Left colon (tissue), 2 donors: ENCODE measurements around the gene PTPN4. TPM values are rescaled to one million over a fixed set of nuclear protein-coding genes. Genes with fewer than 3 reads are reported as not detected.

ENCODE experiments used
- ATAC-seq: fragments of 200-7000 bp; cut with Tn5 transposase; one replicate; pipeline ENCODE4 v1.9.1; 2020; ENCODE audit warnings: mild to moderate bottlenecking, moderate library complexity
- DNase-seq, 2 donors: peaks; one replicate each; pipeline ENCODE4 v3.0.0-alpha.2; 2020
- intact Hi-C, 2 donors: fragments of 100-400 bp; cut with DNase I in 1 of 2; cut with micrococcal nuclease in 1 of 2; formaldehyde crosslinking; loops; one replicate each; pipeline versions ENCODE4 v1.11.2 to v1.14.0; 2022; cut with DNase I, micrococcal nuclease
- total RNA-seq, 2 donors: library from RNA; stranded (reverse); fragmentation: NEBNext Ultra II Directional; extraction: Animal tissue kit (Norgen Biotek cat#: 25700); gene quantifications; one replicate each; pipeline ENCODE4 v1.2.1, GENCODE V29; 2021
- donor health status: DM: no; HTN: no; CAD: no.
- donor health status: DM: yes; HTN: yes; CAD: no.

The PTPN4 gene
- total RNA-seq, 2 donors from 2014 or later: 25.1 to 25.9 TPM

DNA sequence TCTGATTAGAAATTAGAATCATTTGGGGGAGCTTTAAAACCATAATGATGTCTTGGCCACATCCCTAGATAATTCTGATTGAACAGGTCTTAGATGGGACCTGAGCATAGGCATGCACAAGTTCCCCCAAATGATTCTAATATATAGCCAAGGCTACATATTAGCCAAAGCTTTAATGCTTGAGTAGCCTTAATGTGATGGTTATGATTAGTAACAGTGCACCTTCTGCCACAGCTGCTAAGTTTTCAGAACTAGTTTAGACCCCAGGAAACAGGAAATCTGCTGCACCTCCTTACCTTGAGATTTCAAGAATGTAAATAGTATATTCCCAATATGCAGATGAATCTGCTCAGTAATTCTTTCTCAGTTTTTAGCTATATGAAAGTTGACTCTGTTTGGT lies 119.8 kb downstream of the PTPN4 start:
- intact Hi-C loops: no loop called here
- ATAC-seq: no peak
- no peak for DNase-seq

DNA sequence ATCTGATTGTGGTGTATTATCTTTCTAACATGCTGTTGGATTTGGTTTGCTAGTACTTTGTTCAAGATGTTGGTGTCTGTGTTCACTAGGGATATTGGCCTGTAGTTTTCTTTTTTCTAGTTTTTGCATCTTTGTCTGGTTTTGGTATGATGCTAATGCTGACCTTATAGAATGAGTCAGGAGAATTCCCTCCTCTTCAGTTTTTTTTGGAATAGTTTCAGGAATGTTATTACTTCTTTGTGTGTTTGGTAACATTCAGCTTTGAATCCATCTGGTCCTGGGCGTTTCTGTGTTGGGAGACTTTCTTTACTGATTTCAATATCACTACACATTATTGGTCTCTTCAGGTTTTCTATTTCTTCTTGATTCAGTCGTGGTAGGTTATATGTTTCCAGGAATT lies 129.0 kb downstream of the PTPN4 start:
- no peak for ATAC-seq
- intact Hi-C loops: no loop called here
- DNase-seq: no peak

DNA sequence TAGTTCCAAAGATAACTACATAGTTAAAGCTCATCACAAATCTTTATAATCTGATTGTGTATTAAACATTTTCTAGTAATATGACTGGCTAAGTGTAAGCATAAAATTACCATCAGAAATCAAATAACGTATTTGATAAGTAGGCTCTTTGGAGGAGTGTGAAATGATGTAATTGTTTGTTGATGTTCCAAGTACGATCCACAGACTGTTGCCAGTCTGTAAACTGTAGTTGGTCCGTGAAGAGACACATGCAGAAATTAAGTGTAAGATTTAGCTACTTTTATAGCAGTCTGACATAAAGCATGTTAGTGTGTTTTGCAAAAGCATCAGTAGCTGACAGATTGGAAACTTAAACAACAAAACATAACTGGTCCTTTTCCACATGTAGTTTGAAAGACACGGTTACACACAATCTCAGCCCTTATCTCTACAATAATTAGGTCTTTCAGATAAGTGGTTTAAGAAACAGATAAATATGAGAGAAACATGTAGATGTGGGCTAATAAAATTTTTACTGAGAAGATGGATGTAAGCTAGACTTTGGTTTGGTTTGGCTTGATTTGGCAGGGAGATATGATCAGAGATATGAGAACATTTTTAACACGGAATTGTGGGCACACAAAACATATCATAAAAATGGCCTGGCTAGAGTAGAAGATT lies 138.1 kb downstream of the PTPN4 start:
- DNase-seq: no peak
- intact Hi-C loops: no loop called here
- no peak for ATAC-seq

DNA sequence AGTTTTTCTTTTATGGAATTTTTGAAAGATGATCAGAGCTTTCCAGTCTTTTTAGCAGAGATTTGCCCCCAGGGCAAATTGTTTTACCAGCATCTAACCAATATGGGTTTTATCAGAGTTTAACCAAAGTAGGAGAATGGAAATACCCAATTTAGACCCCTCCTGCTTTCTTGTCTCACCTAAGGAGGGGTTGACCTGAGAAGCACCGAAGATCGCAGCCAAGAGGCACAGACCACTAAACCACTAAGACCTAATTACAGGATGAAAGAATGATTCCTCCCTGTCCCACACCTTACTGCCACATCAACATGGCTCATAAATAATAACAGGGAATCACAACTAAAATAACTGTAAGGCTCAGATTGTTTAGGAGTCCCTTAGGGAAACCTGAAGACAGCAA lies 141.3 kb downstream of the PTPN4 start:
- DNase-seq (no peak), ATAC-seq (no peak)
- intact Hi-C loops: no loop called here

DNA sequence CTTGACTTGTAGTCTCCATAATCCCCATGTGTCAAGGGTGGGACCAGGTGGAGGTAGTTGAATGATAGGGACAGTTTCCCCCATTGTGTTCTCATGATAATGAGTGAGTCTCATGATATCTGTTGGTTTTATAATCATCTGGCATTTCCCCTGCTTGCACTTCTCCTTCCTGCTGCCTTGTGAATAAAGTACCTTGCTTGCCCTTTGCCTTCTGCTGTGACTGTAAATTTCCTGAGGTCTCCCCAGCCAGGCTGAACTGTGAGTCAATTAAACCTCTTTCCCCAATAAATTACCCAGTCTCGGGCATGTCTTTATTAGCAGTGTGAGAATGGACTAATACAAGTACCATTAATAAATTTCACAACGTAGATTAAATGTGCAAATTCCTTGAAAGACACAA lies 150.8 kb downstream of the PTPN4 start:
- intact Hi-C loops: no loop called here
- ATAC-seq (peak; percentile 41), DNase-seq (no peak)

DNA sequence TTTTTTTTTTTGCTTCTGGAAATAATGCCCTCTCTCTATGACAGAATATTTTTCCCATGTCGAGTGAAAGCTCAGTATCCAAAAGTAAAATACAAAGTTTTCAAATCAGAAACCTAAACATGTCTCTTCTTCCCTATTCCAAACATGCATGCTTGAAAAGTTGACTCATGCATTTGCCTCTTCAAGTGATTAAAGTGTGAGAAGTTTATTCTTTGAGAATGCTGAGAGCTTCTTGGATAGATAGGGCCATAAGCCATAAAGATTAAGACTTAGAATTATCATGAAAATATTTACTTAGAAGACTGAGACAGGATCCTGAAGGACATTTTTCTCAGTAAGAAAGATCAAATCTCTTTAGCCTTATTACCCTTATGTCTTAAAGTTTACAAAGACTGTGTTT lies 154.5 kb downstream of the PTPN4 start:
- intact Hi-C loops: no loop called here
- ATAC-seq (no peak), DNase-seq (no peak)

DNA sequence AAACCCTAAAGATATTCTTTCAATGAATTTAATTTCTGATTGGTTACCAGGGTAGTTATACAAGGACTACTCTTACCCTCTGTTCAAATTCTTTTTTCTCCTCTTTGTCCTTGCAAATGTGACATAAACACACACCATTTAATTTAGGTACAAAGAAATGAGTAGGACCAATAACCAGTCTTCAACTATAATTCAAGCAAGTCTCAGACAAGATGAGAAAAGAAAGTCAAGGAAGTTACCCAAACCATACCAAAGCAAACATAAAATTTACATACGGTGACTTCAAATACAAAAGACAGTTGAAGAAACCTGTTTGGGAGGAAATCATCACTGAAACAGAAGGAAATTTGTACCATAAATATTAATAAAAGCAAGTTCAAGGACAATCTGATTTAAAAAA lies 162.1 kb downstream of the PTPN4 start:
- ATAC-seq (no peak), DNase-seq (no peak)
- intact Hi-C loops: no loop called here

DNA sequence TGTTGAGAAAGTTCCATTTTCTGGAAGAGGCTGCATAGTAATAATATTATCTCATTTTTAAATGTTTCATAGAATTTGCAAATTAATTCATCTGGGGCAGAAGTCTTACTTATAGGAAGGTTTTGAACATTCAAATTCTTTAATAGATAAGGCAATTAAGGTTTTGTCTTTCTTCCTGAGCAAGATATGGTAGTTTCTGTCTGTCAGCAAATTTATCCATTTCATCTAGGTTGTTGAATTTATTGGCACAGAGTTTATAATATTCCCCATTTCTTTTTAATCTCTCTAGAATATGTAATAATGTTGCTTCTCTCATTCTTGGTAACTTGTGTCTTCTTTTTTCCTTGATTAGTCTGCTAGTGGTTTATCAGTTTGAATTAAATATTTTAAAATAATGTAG lies 163.0 kb downstream of the PTPN4 start:
- no peak for ATAC-seq
- intact Hi-C loops: no loop called here
- no peak for DNase-seq

DNA sequence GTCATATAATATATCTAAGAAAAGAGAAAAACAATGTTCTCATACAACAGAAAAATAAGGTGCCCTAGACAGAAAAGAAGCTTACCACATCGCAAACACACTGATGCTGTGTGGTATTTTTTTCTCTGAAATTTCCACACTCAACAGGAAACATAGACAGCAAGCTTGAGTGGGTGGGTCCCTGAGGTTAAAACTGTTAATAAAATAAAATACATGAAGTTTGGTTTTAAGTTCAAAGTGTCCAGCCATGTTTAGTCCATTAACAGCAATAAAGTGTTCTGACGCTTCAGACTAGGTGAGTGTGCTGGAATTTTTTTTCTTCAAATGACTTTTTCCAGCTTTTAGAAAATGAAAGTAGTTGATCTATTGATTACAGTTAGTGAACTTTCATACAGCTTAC lies 169.8 kb downstream of the PTPN4 start:
- no peak for DNase-seq
- intact Hi-C loops: no loop called here
- no peak for ATAC-seq

DNA sequence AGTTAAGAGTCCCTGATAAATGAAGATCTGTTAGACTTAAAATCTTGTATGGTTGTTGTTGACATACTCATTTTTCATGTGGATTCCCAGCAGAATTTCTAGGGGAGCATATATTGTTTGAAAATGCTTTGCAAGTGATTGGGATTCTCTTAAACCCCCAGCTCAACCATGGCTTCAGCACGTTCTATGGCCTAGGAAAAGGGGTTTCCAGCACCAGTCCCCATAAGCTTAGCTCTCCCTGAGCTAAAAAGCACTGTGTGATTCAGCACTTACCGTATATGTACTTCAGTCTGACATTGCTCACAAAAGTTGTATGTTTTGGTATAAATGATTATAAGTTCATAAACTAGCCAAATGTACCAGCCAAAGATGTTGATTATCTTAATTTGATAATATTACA lies 173.1 kb downstream of the PTPN4 start:
- intact Hi-C loops: no loop called here
- DNase-seq: no peak
- ATAC-seq: no peak

DNA sequence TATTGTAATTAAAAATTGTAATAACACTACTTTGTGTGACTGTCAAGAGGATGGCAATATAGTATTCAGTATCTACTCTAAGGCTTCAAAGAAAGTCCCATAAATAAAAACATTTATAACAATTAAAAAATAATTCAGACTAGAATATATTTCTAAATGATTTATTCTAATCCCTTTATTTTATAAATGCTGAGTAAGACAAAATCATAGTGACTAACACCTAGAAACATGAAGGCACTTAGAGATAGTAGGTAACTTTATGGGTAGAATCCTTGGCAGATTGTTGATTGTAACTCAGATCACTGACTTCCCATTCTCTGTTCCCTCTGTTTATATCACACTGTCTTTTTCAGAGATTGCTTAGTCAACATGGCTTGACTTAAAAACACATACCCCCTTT lies 174.6 kb downstream of the PTPN4 start:
- ATAC-seq: no peak
- intact Hi-C loops: no loop called here
- DNase-seq: no peak

DNA sequence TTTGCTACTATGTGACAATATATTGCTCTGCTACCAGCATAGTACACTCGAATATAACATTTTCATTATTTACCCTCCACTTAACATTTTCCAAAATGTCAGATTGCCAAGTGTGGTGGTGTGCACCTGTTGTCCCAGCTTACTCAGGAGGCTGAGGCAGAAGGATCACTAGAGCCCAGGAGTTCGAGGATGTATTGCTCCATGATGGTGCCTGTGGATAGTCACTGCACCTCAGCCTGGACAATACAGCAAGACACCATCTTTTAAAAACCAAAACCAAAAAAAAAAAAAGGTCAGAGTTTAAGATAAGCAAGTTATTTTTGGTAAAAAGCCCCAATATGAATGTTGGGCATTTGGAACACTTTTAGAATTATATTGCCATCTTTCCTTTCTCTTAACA lies 178.0 kb downstream of the PTPN4 start:
- intact Hi-C loops: no loop called here
- ATAC-seq (no peak), DNase-seq (no peak)

DNA sequence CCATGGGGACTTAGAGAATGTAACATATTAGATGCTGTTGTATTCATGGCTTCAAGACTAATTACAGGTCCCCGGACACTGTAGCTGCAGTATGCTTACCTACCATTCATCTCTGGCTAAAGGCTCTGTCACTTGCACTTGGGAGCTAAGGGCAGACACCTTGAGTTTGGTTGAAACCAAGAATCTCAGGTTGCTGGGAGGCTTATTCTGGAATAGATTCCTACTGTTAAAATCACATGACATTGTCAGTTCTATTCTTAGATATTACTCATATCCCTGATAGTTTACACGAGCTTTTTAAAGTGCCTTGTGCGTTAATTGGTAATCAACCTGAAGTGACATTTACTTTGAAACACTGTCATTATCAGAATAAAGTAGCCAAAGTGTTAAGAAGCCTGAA lies 180.2 kb downstream of the PTPN4 start:
- intact Hi-C loops: loop anchor here in 1 of 2 donors (10.0 kb wide), 1 partner anchor 365 kb away; no protein-coding TSS in a partner anchor
- ATAC-seq: no peak
- DNase-seq: no peak

DNA sequence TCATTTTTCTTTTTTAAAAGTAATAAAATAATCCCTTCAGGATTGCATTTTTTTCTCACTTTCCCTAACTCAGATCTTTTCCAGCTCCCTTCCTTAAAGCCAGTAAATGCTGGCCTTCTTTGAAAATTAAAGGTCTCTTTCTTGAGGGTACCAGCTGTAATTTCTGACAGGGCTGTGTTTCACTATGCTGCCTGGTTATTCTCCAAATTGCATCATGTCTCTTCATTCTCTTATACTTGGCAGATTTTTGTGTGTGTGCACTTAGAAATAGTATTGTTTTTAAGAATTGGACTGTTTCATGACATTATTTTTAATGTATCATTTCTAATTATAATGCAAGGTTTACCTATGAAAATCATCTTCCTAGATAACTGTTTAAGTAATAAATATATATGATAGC lies 181.1 kb downstream of the PTPN4 start:
- DNase-seq (no peak), ATAC-seq (no peak)
- intact Hi-C loops: loop anchor here in 1 of 2 donors (10.0 kb wide), 1 partner anchor 366 kb away; no protein-coding TSS in a partner anchor

DNA sequence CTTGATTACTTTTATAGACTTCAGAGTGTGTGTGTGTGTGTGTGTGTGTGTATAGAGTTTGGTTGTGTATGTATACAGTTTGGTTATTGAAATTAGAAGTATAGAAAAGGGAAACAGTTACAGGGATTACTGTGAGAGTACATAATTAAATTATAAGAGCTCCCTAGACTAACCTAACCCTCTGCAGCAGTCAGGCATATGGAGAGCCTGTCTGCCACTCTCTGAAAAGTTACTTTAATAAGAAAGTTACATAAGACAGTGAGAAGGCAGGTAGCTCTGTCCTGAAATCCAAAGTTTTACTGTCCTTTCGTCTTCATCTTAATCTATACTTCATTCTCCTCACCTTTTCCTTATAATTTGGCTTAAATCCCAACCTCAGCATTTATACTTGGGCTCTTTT lies 181.7 kb downstream of the PTPN4 start:
- DNase-seq: no peak
- ATAC-seq: no peak
- intact Hi-C loops: loop anchor here in 1 of 2 donors (10.0 kb wide), 1 partner anchor 367 kb away; no protein-coding TSS in a partner anchor

DNA sequence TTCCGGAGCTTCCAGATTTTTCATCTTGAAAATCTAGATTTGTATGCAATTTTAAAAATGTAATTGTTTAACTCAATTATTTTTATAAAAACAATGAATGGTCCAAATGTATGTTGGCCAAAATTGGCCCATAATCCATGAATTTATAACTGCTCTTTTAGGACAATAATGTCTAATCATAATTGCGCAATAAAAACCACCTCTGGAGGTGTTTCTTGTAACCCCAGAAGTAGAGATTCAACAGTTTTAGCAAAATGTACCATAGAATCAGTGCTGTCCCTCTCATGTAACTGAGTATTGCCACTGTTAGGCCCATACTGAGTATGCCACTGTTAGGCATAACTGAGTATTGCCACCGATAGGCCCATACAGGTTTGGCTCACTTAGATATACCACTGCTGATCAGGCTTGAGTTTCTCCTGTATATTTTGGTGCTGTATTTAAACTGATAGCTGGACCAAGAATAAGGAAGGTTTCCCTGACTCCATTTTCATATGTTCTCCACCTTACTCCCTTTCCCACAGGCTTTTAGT lies 182.3 kb downstream of the PTPN4 start:
- DNase-seq (no peak), ATAC-seq (no peak)
- intact Hi-C loops: loop anchor here in 1 of 2 donors (10.0 kb wide), 1 partner anchor 367 kb away; no protein-coding TSS in a partner anchor

DNA sequence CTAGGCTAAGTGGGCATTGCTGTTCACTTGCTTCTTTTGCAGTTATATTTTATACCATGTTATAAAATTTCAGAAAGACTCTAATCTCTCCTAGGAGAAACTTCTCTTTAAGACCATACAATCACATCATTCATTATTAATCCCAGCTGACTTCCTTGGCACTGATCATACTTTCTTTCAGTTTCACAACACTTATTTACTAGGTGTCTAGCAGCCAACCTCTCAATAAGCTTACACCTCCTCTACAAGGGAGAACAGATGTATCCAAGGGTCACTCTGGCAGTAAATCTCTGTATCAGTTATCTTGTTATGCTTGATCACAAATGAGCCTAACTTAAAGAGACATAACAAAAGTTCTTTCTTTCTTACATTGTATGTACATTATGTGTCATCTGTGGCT lies 183.3 kb downstream of the PTPN4 start:
- intact Hi-C loops: loop anchor here in 1 of 2 donors (10.0 kb wide), 1 partner anchor 368 kb away; no protein-coding TSS in a partner anchor
- DNase-seq (no peak), ATAC-seq (no peak)

DNA sequence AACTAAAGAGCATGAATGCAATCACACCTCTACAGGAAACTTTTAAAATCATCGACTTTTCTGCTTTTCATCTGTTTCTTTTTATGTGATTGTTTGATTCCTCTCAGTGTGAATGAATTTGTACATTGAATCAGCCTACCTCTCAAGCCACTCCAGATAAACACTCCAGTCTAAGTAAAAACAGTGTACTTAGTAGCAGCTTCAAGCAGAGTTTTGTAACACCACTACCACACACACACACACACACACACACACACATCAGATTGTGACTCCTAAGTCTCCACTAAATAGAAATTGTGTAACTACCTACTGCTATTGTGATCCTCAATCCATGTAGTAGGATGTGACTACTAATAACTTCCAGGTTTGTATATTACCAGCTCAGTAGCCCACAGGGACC lies 187.8 kb downstream of the PTPN4 start:
- intact Hi-C loops: loop anchor here in 1 of 2 donors (10.0 kb wide), 1 partner anchor 373 kb away; no protein-coding TSS in a partner anchor
- DNase-seq (no peak), ATAC-seq (no peak)

DNA sequence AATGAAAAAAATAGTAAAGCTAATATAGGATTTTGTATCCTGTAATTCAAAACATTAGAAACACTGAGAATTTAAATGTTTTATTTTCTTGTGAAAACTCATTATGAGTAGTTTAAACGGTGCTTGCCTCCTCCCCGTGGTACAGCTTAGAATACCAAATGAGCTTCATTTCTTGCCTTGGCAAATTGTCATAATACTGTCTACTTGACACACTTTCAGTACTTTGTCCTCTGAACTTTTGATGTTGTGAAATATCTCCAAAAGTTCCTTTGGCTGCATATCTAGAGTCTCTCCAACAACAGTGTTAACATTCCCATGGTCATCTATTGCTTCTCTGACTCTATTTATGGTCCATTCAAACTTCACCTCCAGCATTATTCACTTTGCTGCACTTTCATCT lies 191.2 kb downstream of the PTPN4 start:
- no peak for ATAC-seq
- DNase-seq: no peak
- intact Hi-C loops: no loop called here

DNA sequence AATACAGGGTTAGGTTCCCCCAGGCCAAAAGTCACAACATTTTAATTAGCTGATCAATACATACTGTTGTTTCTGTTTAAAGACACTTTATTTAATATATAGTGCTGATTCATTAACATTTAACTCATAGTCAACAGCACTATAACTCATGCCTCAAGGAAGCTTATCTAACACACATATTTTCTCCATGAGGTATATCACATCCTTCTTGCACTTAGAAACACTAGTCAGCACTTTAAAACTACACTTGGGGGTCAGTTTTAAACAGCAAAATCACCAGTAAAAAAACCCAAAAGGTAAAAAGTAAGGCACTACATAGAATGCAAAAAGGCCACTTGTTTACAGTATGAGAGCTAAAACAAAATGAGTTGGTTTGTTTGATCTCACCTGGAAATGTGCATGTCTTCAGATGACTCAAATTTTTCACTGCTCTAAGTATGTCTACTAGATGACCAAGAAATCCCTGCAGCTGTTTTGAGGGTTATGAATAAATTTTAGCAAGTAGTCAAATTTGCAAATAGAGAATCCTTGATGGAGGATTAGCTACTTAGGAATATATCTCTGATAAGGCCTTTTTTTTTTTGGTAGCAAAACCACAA lies 199.0 kb downstream of the PTPN4 start:
- intact Hi-C loops: no loop called here
- DNase-seq (no peak), ATAC-seq (no peak)
